CD4-positive, CD25-positive, alpha-beta regulatory T cell (primary cell): Measurements from ENCODE around the gene TSEN34. TPM values are rescaled to one million over a fixed set of nuclear protein-coding genes. Genes with fewer than 3 reads are reported as not detected.
"Not testable (repeated sequence)": the region's sequence is repeated elsewhere in the genome, so short reads cannot be mapped to it uniquely, and the experiment has no call there.

ENCODE experiments used
- ATAC-seq, 2 donors: fragments of 150-1000 bp; cut with Tn5 transposase; one replicate each; pipeline ENCODE4 v1.10.0; 2021; ENCODE audit warnings: low read depth in 2 of 2, moderate number of reproducible peaks in 2 of 2, moderate library complexity in 1 of 2
- DNase-seq, 3 donors: peaks; one replicate each; pipeline versions ENCODE4 v3.0.0 to v3.0.0-alpha.2; 2012 to 2022; ENCODE audit warnings: mixed read lengths in 1 of 3
- H3K27ac ChIP-seq: one replicate; pipeline ENCODE4 v1.7.0; 2013; ENCODE audit warnings: mild to moderate bottlenecking, low read length; ENCODE audit not compliant: insufficient read depth, poor library complexity, severe bottlenecking
- H3K27me3 ChIP-seq: one replicate; pipeline ENCODE4 v1.7.0; 2013; ENCODE audit warnings: low read length; ENCODE audit not compliant: control insufficient read depth, insufficient read depth
- H3K36me3 ChIP-seq: one replicate; pipeline ENCODE4 v1.7.0; 2013; ENCODE audit warnings: mild to moderate bottlenecking, low read length, moderate library complexity; ENCODE audit not compliant: control insufficient read depth, insufficient read depth
- H3K4me1 ChIP-seq: 2 replicates; pipeline ENCODE4 v1.7.0; 2013; ENCODE audit warnings: mild to moderate bottlenecking, low read length; ENCODE audit not compliant: insufficient read depth, control insufficient read depth, poor library complexity, severe bottlenecking
- H3K4me3 ChIP-seq: one replicate; pipeline ENCODE4 v1.7.0; 2013; ENCODE audit warnings: low read depth, mild to moderate bottlenecking, low read length, moderate library complexity
- H3K9me3 ChIP-seq, 2 experiments: 1 replicate in 1 of 2; 2 replicates in 1 of 2; pipeline ENCODE4 v1.7.0; 2013; ENCODE audit warnings: low read length in 2 of 2, mild to moderate bottlenecking in 1 of 2, moderate library complexity in 1 of 2; ENCODE audit not compliant: control insufficient read depth in 2 of 2
- H3K27ac Mint-ChIP-seq, 3 donors: one replicate each; pipeline ENCODE4 v1.8.0; 2020 to 2022; ENCODE audit warnings: mild to moderate bottlenecking in 3 of 3, mixed read lengths in 3 of 3, moderate library complexity in 2 of 3
- H3K27me3 Mint-ChIP-seq: one replicate; pipeline ENCODE4 v1.8.0; 2022; ENCODE audit warnings: mild to moderate bottlenecking, mixed read lengths
- H3K36me3 Mint-ChIP-seq: one replicate; pipeline ENCODE4 v1.8.0; 2020; ENCODE audit warnings: mixed read lengths
- H3K4me1 Mint-ChIP-seq, 4 donors: one replicate each; pipeline ENCODE4 v1.8.0; 2020 to 2022; ENCODE audit warnings: mixed read lengths in 4 of 4, mild to moderate bottlenecking in 1 of 4
- H3K4me3 Mint-ChIP-seq, 4 donors: one replicate each; pipeline ENCODE4 v1.8.0; 2020 to 2022; ENCODE audit warnings: mild to moderate bottlenecking in 4 of 4, mixed read lengths in 4 of 4, moderate library complexity in 3 of 4
- H3K9me3 Mint-ChIP-seq, 7 donors: one replicate each; pipeline ENCODE4 v1.8.0; 2020 to 2022; ENCODE audit warnings: mixed read lengths in 7 of 7, mild to moderate bottlenecking in 3 of 7, moderate library complexity in 2 of 7
- polyA plus RNA-seq, 4 donors: library from polyadenylated mRNA; unstranded; fragments of 300-500 nt; fragmentation: Illumina TruSeq; gene quantifications; one replicate each; pipeline ENCODE4 v1.2.3, GENCODE V29; 2021
- total RNA-seq: library from RNA; stranded (reverse); gene quantifications from one replicate; pipeline ENCODE4 v1.2.3, GENCODE V29; 2022

The TSEN34 gene
- total and polyA plus RNA-seq, 5 donors from 2014 or later = 10.1 to 55.5 (median 44.3) TPM

DNA sequence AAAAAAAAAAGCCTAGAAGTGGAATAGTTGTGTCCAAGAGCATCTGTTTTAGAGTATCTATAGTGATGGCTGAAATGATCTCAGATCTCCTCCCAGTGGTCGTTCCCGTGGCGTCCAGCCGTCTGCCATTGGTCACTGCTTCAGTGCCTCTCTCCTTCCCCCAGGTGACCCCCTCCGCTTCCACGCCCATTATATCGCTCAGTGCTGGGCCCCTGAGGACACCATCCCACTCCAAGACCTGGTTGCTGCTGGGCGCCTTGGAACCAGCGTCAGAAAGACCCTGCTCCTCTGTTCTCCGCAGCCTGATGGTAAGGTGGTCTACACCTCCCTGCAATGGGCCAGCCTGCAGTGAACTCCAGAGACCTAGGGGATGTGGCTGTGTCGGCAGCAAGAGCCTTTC, 1.9 kb downstream of the TSEN34 start:
- H3K4me3 ChIP-seq = no peak overlapping the region
- peaks cover 7% of the 10 kb centered on the region for H3K36me3 ChIP-seq
- no peaks in the 10 kb centered on the region for H3K27me3 ChIP-seq
- peaks cover 23% of the 10 kb centered on the region for H3K4me1 ChIP-seq
- no peak for ATAC-seq
- H3K9me3 ChIP-seq = no peaks in the 10 kb centered on the region
- peaks cover 0 to 37% (median 18%) of the 10 kb centered on the region in 4 donors for H3K4me1 Mint-ChIP-seq
- no peak for DNase-seq
- H3K27ac ChIP-seq = no peak overlapping the region
- peak overlapping the region; percentile 92 to 97 (median 96) for H3K4me3 Mint-ChIP-seq
- no peaks in the 10 kb centered on the region for H3K27me3 Mint-ChIP-seq
- no peaks in the 10 kb centered on the region for H3K9me3 Mint-ChIP-seq
- H3K27ac Mint-ChIP-seq = peak overlapping the region in 2 of 3 donors; percentile 47 to 51
- peaks cover 7% of the 10 kb centered on the region for H3K36me3 Mint-ChIP-seq

DNA sequence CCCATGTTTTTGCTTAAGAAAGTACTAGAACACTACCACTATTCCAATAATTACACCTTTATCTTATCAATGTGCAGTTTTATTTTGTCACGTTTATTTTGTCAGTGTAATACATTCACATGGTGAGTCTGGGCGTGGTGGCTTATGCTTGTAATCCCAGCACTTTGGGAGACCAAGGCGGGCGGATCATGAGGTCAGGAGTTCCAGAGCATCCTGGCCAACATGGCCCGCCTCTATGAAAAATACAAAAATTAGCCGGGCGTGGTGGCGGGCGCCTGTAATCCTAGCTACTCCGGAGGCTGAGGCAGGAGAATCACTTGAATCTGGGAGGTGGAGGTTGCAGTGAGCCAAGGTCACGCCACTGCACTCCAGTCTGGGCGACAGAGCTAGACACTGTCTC, 3.4 kb downstream of the TSEN34 start:
- not testable (repeated sequence) for H3K27ac Mint-ChIP-seq, DNase-seq, H3K36me3 ChIP-seq, H3K9me3 ChIP-seq, H3K4me3 ChIP-seq, H3K9me3 Mint-ChIP-seq, H3K27me3 Mint-ChIP-seq, H3K27me3 ChIP-seq, ATAC-seq, H3K27ac ChIP-seq, H3K36me3 Mint-ChIP-seq
- H3K4me1 ChIP-seq = peaks cover 12% of the 10 kb centered on the region
- H3K4me3 Mint-ChIP-seq = peak overlapping the region in 1 of 4 donors; percentile 36
- peaks cover 0 to 30% (median 18%) of the 10 kb centered on the region in 4 donors for H3K4me1 Mint-ChIP-seq

DNA sequence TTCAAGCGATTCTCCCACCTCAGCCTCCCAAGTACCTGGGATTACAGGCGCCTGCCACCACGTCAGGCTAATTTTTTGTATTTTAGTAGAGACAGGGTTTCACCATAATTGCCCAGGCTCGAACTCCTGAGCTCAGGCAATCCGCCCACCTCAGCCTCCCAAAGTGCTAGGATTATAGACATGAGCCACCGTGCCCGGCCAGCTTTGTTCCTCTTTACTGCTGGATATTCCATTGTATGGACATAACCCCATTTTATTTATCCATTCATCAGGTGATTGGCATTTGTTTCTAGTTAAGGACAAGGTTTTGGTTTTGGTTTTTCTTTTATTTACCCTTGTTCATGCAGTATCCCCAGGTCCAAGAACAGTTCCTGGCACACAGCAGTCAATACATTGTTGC, 5.4 kb downstream of the TSEN34 start:
- H3K4me1 ChIP-seq = peaks cover 18% of the 10 kb centered on the region
- no peak overlapping the region for H3K27ac ChIP-seq
- Mint-ChIP-seq H3K4me3 (peak overlapping the region in 2 of 4 donors; percentile 32 to 60), H3K27me3 (no peaks in the 10 kb centered on the region), H3K36me3 (peaks cover 12% of the 10 kb centered on the region), H3K4me1 (peaks cover 7 to 35% (median 20%) of the 10 kb centered on the region in 4 donors), H3K27ac (no peak overlapping the region), H3K9me3 (no peaks in the 10 kb centered on the region)
- peaks cover 7% of the 10 kb centered on the region for H3K36me3 ChIP-seq
- H3K9me3 ChIP-seq = no peaks in the 10 kb centered on the region
- no peak overlapping the region for H3K4me3 ChIP-seq
- DNase-seq = no peak
- no peaks in the 10 kb centered on the region for H3K27me3 ChIP-seq
- no peak for ATAC-seq

- H3K27me3 Mint-ChIP-seq = no peaks in the 10 kb centered on the region
- peaks cover 7 to 35% (median 21%) of the 10 kb centered on the region in 4 donors for H3K4me1 Mint-ChIP-seq
- Histone ChIP-seq H3K9me3 (no peaks in the 10 kb centered on the region), H3K27ac (no peak overlapping the region), H3K4me1 (peaks cover 18% of the 10 kb centered on the region), H3K27me3 (no peaks in the 10 kb centered on the region), H3K36me3 (peaks cover 10% of the 10 kb centered on the region), H3K4me3 (no peak overlapping the region)
- peaks cover 14% of the 10 kb centered on the region for H3K36me3 Mint-ChIP-seq
- ATAC-seq = no peak
- no peak overlapping the region for H3K27ac Mint-ChIP-seq
- H3K9me3 Mint-ChIP-seq = no peaks in the 10 kb centered on the region
- peak overlapping the region in 2 of 4 donors; percentile 27 to 60 for H3K4me3 Mint-ChIP-seq
- DNase-seq = no peak
These were observed 6.0 kb downstream of the TSEN34 start for GRCh38 chr19:54197121-54197520.

GRCh38 chr19:54199401-54199800, 8.3 kb downstream of the TSEN34 start:
- Histone ChIP-seq H3K36me3 (peaks cover 25% of the 10 kb centered on the region), H3K4me3 (no peak overlapping the region), H3K4me1 (peaks cover 39% of the 10 kb centered on the region), H3K9me3 (no peaks in the 10 kb centered on the region), H3K27ac (no peak overlapping the region), H3K27me3 (no peaks in the 10 kb centered on the region)
- DNase-seq (no peak), ATAC-seq (no peak)
- Mint-ChIP-seq H3K4me1 (peaks cover 7 to 43% (median 28%) of the 10 kb centered on the region in 4 donors), H3K36me3 (peaks cover 26% of the 10 kb centered on the region), H3K27ac (peak overlapping the region in 2 of 3 donors; percentile 76 to 86), H3K4me3 (peak overlapping the region; percentile 64 to 96 (median 80)), H3K9me3 (no peaks in the 10 kb centered on the region), H3K27me3 (no peaks in the 10 kb centered on the region)

DNA sequence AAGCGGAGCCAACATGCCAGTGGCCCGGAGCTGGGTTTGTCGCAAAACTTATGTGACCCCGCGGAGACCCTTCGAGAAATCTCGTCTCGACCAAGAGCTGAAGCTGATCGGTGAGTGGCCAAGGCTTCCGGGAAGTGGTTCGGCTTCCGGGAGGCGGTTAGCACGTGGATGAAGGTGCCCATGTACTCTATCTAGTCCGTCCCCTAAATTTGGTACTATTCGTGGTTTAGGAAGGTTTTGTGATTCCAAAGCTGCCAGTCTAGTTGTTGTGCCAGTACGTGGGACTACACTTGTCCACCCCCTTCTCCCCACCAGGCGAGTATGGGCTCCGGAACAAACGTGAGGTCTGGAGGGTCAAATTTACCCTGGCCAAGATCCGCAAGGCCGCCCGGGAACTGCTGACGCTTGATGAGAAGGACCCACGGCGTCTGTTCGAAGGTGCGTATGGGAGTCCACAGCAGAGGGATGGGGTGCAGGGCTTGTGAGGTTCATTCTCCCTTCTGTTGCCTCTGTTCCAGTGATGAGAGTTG, 10.1 kb downstream of the TSEN34 start:
- Histone ChIP-seq H3K4me3 (peak overlapping the region; percentile 92), H3K9me3 (no peaks in the 10 kb centered on the region), H3K36me3 (peaks cover 42% of the 10 kb centered on the region), H3K27ac (peak overlapping the region; percentile 96), H3K4me1 (peaks cover 55% of the 10 kb centered on the region), H3K27me3 (no peaks in the 10 kb centered on the region)
- H3K27ac Mint-ChIP-seq = peak overlapping the region; percentile 99 to 100 (median 100)
- ATAC-seq (peak in 1 of 2 donors; percentile 15), DNase-seq (no peak)
- H3K27me3 Mint-ChIP-seq = no peaks in the 10 kb centered on the region
- H3K9me3 Mint-ChIP-seq = no peaks in the 10 kb centered on the region
- peaks cover 25% of the 10 kb centered on the region for H3K36me3 Mint-ChIP-seq
- H3K4me1 Mint-ChIP-seq = peaks cover 7 to 61% (median 39%) of the 10 kb centered on the region in 4 donors
- peak overlapping the region; percentile 93 to 100 (median 98) for H3K4me3 Mint-ChIP-seq

- Histone ChIP-seq H3K9me3 (no peaks in the 10 kb centered on the region), H3K27me3 (no peaks in the 10 kb centered on the region), H3K36me3 (peaks cover 49% of the 10 kb centered on the region), H3K4me1 (peaks cover 59% of the 10 kb centered on the region), H3K4me3 (peak overlapping the region; percentile 92), H3K27ac (peak overlapping the region; percentile 96)
- DNase-seq (no peak), ATAC-seq (no peak)
- H3K27me3 Mint-ChIP-seq = no peaks in the 10 kb centered on the region
- no peaks in the 10 kb centered on the region for H3K9me3 Mint-ChIP-seq
- H3K4me1 Mint-ChIP-seq = peaks cover 7 to 68% (median 41%) of the 10 kb centered on the region in 4 donors
- peaks cover 30% of the 10 kb centered on the region for H3K36me3 Mint-ChIP-seq
- H3K27ac Mint-ChIP-seq = peak overlapping the region in 2 of 3 donors; percentile 99 to 100
- H3K4me3 Mint-ChIP-seq = peak overlapping the region; percentile 93 to 100 (median 98)
These were observed 10.9 kb downstream of the TSEN34 start for GRCh38 chr19:54201980-54202379.

DNA sequence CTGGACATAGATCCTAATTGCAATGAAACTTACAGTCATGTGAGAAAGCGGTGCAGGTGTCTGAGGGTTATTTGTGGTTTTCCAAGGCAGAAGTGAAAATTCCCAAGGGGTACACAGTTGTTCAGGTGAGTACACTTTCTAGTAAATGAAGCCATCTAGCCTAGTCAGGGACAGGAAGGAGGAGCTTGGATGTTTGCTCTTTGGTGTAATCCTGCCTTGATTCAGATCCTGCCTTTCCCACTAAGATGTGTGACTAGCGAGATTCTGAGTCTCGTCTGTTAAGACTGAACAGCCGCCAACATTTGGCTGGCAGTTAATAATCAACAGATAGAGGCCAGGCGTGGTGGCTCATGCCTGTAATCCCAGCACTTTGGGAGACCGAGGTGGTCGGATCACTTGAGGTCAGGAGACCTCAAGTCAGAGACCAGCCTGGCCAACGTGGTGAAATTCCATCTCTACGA, 12.1 kb downstream of the TSEN34 start:
- Mint-ChIP-seq H3K27me3 (no peaks in the 10 kb centered on the region), H3K4me1 (peaks cover 7 to 80% (median 49%) of the 10 kb centered on the region in 4 donors), H3K27ac (peak overlapping the region in 1 of 3 donors; percentile 71), H3K4me3 (peak overlapping the region; percentile 15 to 100 (median 88)), H3K9me3 (no peaks in the 10 kb centered on the region), H3K36me3 (peaks cover 38% of the 10 kb centered on the region)
- Histone ChIP-seq H3K27ac (no peak overlapping the region), H3K4me3 (no peak overlapping the region), H3K27me3 (no peaks in the 10 kb centered on the region), H3K9me3 (no peaks in the 10 kb centered on the region), H3K4me1 (peaks cover 66% of the 10 kb centered on the region), H3K36me3 (peaks cover 60% of the 10 kb centered on the region)
- ATAC-seq = no peak
- DNase-seq = no peak
